Smooth muscle cell (in vitro differentiated cells): ENCODE data around the gene FBXW4. TPM values are rescaled to one million over a fixed set of nuclear protein-coding genes. Genes with fewer than 3 reads are reported as not detected.

Experiments used
- DNase-seq: peaks from one replicate; lab custom pipeline; 2025; ENCODE audit not compliant: unreplicated experiment; lab: John Stamatoyannopoulos, UW
- H2AFZ ChIP-seq: fragments of 200-600 bp; sonication (generic); 2 replicates; pipeline ENCODE4 v1.6.0; 2016; ENCODE audit warnings: antibody characterized with exemption, low read depth, mild to moderate bottlenecking
- H3F3A ChIP-seq: fragments of 200-600 bp; sonication (generic); 2 replicates; pipeline ENCODE4 v1.6.0; 2017; ENCODE audit warnings: antibody characterized with exemption, low read depth
- H3K27ac ChIP-seq: fragments of 200-600 bp; sonication (generic); 2 replicates; pipeline ENCODE4 v1.5.1; 2016; ENCODE audit warnings: low read depth, mild to moderate bottlenecking
- H3K27me3 ChIP-seq: fragments of 200-600 bp; sonication (generic); 2 replicates; pipeline ENCODE4 v1.6.1; 2016; ENCODE audit warnings: low read depth, mild to moderate bottlenecking
- H3K36me3 ChIP-seq: fragments of 200-600 bp; sonication (generic); 2 replicates; pipeline ENCODE4 v1.5.1; 2016; ENCODE audit warnings: low read depth
- H3K4me1 ChIP-seq: fragments of 200-600 bp; sonication (generic); 2 replicates; pipeline ENCODE4 v1.5.1; 2016; ENCODE audit warnings: low read depth
- H3K4me2 ChIP-seq: fragments of 200-600 bp; sonication (generic); 2 replicates; pipeline ENCODE4 v1.6.0; 2016; ENCODE audit warnings: mild to moderate bottlenecking
- H3K4me3 ChIP-seq: fragments of 200-600 bp; sonication (generic); 2 replicates; pipeline ENCODE4 v1.5.1; 2016; ENCODE audit warnings: mild to moderate bottlenecking
- H3K79me2 ChIP-seq: fragments of 200-600 bp; sonication (generic); 2 replicates; pipeline ENCODE4 v1.6.0; 2016; ENCODE audit warnings: low read depth, mild to moderate bottlenecking
- H3K9ac ChIP-seq: fragments of 200-600 bp; sonication (generic); 2 replicates; pipeline ENCODE4 v1.6.0; 2016; ENCODE audit warnings: low read depth
- H3K9me3 ChIP-seq: fragments of 200-600 bp; sonication (generic); replicated peaks from 2 replicates; pipeline ENCODE4 v1.5.1; 2016; ENCODE audit warnings: low read depth
- H4K20me1 ChIP-seq: fragments of 200-600 bp; sonication (generic); 2 replicates; pipeline ENCODE4 v1.6.0; 2016; ENCODE audit warnings: low read depth
- CTCF ChIP-seq: fragments of 200-600 bp; sonication (generic); IDR thresholded peaks from 2 replicates; pipeline ENCODE4 v1.5.1; 2017; ENCODE audit warnings: borderline replicate concordance, mild to moderate bottlenecking, antibody characterized with exemption; ENCODE audit not compliant: insufficient read depth, poor library complexity, severe bottlenecking
- WGBS: methylation state at CpG from one replicate; pipeline ENCODE4 v1.1.7; 2016; ENCODE audit warnings: low lambda C conversion rate; 5-methylcytosine and 5-hydroxymethylcytosine counted together
- polyA plus RNA-seq: library from polyadenylated mRNA; unstranded; fragments of >200 nt; fragmentation: Nextera tagmentation; extraction: Ambion mirVana; gene quantifications from 2 replicates; pipeline ENCODE4 v1.2.1, GENCODE V29; 2016
- total RNA-seq: library from RNA; depleted of rRNA; stranded (reverse); fragments of >200 nt; gene quantifications from 2 replicates; pipeline ENCODE4 v1.2.3, GENCODE V29; 2014

The FBXW4 gene
- total and polyA plus RNA-seq, 2 experiments from 2014 or later = 7.2 to 12.1 TPM

- Histone ChIP-seq H3K27ac (no peak overlapping the region), H3K4me2 (no peak overlapping the region), H3K79me2 (no peaks in the 10 kb centered on the region), H3K9ac (no peak overlapping the region), H3F3A (no peaks in the 10 kb centered on the region), H3K9me3 (no peaks in the 10 kb centered on the region), H4K20me1 (no peaks in the 10 kb centered on the region), H3K4me3 (no peak overlapping the region), H3K27me3 (no peaks in the 10 kb centered on the region), H2AFZ (no peak overlapping the region), H3K4me1 (peaks cover 23% of the 10 kb centered on the region), H3K36me3 (no peaks in the 10 kb centered on the region)
- no peak for TF ChIP-seq CTCF
- 96% methylated on average over 3 of the region's 3 CpGs for WGBS
- DNase-seq = no peak
Measured at GRCh38 chr10:101613646-101614045, 81.3 kb downstream of the FBXW4 start.

- Histone ChIP-seq H2AFZ (no peak overlapping the region), H3K27me3 (no peaks in the 10 kb centered on the region), H3K4me1 (peaks cover 23% of the 10 kb centered on the region), H3K9ac (no peak overlapping the region), H3K4me2 (no peak overlapping the region), H3K9me3 (no peaks in the 10 kb centered on the region), H3K27ac (no peak overlapping the region), H4K20me1 (peaks cover 5% of the 10 kb centered on the region), H3F3A (no peaks in the 10 kb centered on the region), H3K79me2 (no peaks in the 10 kb centered on the region), H3K36me3 (no peaks in the 10 kb centered on the region), H3K4me3 (no peak overlapping the region)
- 95% methylated on average over 10 of the region's 10 CpGs for WGBS
- TF ChIP-seq CTCF = no peak
- DNase-seq = no peak
Measured at GRCh38 chr10:101612872-101613271, 82.1 kb downstream of the FBXW4 start.

GRCh38 chr10:101612086-101612485, 82.9 kb downstream of the FBXW4 start:
- Histone ChIP-seq H3F3A (no peaks in the 10 kb centered on the region), H4K20me1 (peaks cover 11% of the 10 kb centered on the region), H3K9me3 (no peaks in the 10 kb centered on the region), H3K4me3 (no peak overlapping the region), H3K27ac (no peak overlapping the region), H3K4me2 (no peak overlapping the region), H3K79me2 (no peaks in the 10 kb centered on the region), H3K9ac (no peak overlapping the region), H2AFZ (no peak overlapping the region), H3K36me3 (no peaks in the 10 kb centered on the region), H3K27me3 (no peaks in the 10 kb centered on the region), H3K4me1 (peaks cover 31% of the 10 kb centered on the region)
- 95% methylated on average over 6 of the region's 6 CpGs for WGBS
- DNase-seq = no peak
- no peak for TF ChIP-seq CTCF

- Histone ChIP-seq H3F3A (no peaks in the 10 kb centered on the region), H3K27me3 (no peaks in the 10 kb centered on the region), H3K27ac (no peak overlapping the region), H3K4me1 (peaks cover 30% of the 10 kb centered on the region), H3K36me3 (no peaks in the 10 kb centered on the region), H3K9me3 (no peaks in the 10 kb centered on the region), H4K20me1 (peaks cover 15% of the 10 kb centered on the region), H3K4me3 (no peak overlapping the region), H3K79me2 (no peaks in the 10 kb centered on the region), H3K4me2 (no peak overlapping the region), H3K9ac (no peak overlapping the region), H2AFZ (no peak overlapping the region)
- DNase-seq = no peak
- no peak for TF ChIP-seq CTCF
- 91% methylated on average over 16 of the region's 16 CpGs for WGBS
Measured at GRCh38 chr10:101611096-101611905, 83.7 kb downstream of the FBXW4 start.
